ENCODE data around the gene LCN10. TPM values are rescaled to one million over a fixed set of nuclear protein-coding genes. Genes with fewer than 3 reads are reported as not detected.
A peak's percentile ranks its signal among the peaks of the same experiment; 100 is the strongest.

LCN10 gene
- total and polyA plus RNA-seq, 2 of the 13 experiments (the other 11 are each of a cell fraction or from before 2014, with no cell fraction given) = 0.53 to 0.61 TPM

DNA sequence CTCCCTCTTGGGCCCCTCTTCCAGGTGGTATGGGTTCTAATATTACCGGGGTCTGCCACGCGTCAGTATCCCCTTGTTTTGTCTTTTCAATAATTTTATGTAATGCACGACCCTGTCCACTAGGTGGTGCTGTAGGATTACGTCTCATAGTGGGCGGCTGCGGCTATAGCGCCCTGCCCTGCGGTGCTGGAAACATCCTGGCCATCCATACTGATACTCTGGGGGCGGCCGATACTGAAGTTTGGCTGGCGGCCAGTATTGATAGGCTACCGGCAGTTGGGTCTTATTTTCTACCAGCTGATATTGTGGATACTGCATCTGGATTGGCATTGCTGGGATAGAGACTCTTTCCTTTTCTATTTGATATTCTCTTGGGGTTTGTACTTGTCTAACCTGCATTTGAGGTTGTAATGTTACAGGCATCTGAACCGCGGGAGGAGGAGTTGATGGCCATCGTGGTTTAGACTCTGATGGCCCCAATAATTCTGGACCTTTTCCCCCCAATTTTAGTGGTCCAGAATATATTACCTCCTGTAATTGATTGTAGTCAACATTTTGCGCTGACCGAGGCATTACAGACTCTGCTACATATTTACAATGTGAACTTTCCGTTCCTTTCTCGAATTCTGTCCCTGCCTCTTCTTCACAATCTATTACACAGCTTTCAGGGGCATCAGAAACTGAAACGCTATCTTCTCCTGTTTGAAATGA is 45.1 kb upstream of the LCN10 start (continued):
- TF ChIP-seq LBX2 (CRISPR knock-in tag; IDR thresholded peaks at IDR 0.05; ENCODE audit: borderline replicate concordance) (no peak), RNF2 (conservative IDR thresholded peaks at IDR 0.05; ENCODE audit: low read depth) (no peak), ZNF503 (CRISPR knock-in tag; IDR thresholded peaks at IDR 0.05) (no peak), ZNF17 (CRISPR knock-in tag; IDR thresholded peaks at IDR 0.05) (no peak), ASH2L (IDR thresholded peaks at IDR 0.05; ENCODE audit: insufficient read length, low read depth, low read length) (no peak), ZFP41 (CRISPR knock-in tag; IDR thresholded peaks at IDR 0.05; ENCODE audit: borderline replicate concordance) (no peak), ZNF816 (CRISPR knock-in tag; IDR thresholded peaks at IDR 0.05; ENCODE audit: borderline replicate concordance) (no peak), ARNT2 (CRISPR knock-in tag; IDR thresholded peaks at IDR 0.05; ENCODE audit: low read depth) (no peak), MXD3 (CRISPR knock-in tag; IDR thresholded peaks at IDR 0.05) (no peak), ZSCAN21 (CRISPR knock-in tag; IDR thresholded peaks at IDR 0.05; ENCODE audit: borderline replicate concordance) (no peak), HDAC6 (IDR thresholded peaks at IDR 0.05; ENCODE audit: low read depth, low read length) (no peak), ZNF557 (CRISPR knock-in tag; IDR thresholded peaks at IDR 0.05) (no peak), THAP11 (CRISPR knock-in tag; IDR thresholded peaks at IDR 0.05) (peak; percentile 33; the same call in 1 of the 2 replicates), TCF7 (IDR thresholded peaks at IDR 0.05; ENCODE audit: low read depth) (no peak), SIX4 (CRISPR knock-in tag; IDR thresholded peaks at IDR 0.05) (no peak), MTERF4 (CRISPR knock-in tag; IDR thresholded peaks at IDR 0.05) (no peak), ZNF720 (CRISPR knock-in tag; IDR thresholded peaks at IDR 0.05) (no peak), NR2F1 (CRISPR knock-in tag; IDR thresholded peaks at IDR 0.05) (no peak), ZNF329 (CRISPR knock-in tag; IDR thresholded peaks at IDR 0.05; ENCODE audit: low read depth) (no peak), GTF3A (CRISPR knock-in tag; conservative IDR thresholded peaks at IDR 0.05) (no peak), CBX2 (IDR thresholded peaks at IDR 0.05; ENCODE audit: low read depth, low read length) (no peak), CBX2 (CRISPR knock-in tag; IDR thresholded peaks at IDR 0.05; ENCODE audit: low read depth) (no peak)
- TF ChIP-seq, protein P1, sequence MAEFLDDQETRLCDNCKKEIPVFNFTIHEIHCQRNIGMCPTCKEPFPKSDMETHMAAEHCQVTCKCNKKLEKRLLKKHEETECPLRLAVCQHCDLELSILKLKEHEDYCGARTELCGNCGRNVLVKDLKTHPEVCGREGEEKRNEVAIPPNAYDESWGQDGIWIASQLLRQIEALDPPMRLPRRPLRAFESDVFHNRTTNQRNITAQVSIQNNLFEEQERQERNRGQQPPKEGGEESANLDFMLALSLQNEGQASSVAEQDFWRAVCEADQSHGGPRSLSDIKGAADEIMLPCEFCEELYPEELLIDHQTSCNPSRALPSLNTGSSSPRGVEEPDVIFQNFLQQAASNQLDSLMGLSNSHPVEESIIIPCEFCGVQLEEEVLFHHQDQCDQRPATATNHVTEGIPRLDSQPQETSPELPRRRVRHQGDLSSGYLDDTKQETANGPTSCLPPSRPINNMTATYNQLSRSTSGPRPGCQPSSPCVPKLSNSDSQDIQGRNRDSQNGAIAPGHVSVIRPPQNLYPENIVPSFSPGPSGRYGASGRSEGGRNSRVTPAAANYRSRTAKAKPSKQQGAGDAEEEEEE (CRISPR knock-in tag; IDR thresholded peaks at IDR 0.05; ENCODE audit: borderline replicate concordance) = no peak
- TF ChIP-seq, protein P2, sequence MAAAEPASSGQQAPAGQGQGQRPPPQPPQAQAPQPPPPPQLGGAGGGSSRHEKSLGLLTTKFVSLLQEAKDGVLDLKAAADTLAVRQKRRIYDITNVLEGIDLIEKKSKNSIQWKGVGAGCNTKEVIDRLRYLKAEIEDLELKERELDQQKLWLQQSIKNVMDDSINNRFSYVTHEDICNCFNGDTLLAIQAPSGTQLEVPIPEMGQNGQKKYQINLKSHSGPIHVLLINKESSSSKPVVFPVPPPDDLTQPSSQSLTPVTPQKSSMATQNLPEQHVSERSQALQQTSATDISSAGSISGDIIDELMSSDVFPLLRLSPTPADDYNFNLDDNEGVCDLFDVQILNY (CRISPR knock-in tag; conservative IDR thresholded peaks at IDR 0.05) = no peak
